Measurements from ENCODE around the gene DAPK2.
A peak's percentile ranks its signal among the peaks of the same experiment; 100 is the strongest.

The DAPK2 gene

DNA sequence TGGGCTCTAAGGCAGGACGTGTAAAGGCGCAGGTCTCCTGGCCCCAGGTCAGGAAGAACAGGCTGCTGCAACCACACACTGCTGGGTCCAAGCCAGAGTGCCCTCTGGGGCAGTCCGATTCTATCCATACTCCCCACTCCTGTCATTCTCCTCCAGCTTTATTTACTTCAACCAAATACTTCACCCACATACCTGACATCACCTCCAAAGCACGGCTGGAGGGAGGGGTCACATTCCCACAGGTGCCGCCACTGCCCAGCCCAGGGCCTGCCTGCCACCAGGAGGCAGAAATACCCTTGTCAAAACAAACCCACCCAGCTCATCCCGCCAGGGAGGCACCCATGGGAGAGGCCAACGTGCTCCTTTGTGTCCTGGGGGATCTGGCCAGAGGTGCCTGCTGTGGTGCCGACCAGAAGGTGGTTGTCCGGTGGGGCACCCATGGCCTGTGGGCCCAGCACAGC, 100.4 kb downstream of the DAPK2 start:
- Histone ChIP-seq H3K4me1 (ENCODE audit: control insufficient read depth in 1 of 2, insufficient read depth in 1 of 2, low read depth in 1 of 2, low read length in 1 of 2) (peaks cover 14 to 17% of the 10 kb centered on the region in 2 experiments), H3K27ac (peak overlapping the region; percentile 39), H3K4me3 (ENCODE audit: low read depth in 1 of 2, low read length in 1 of 2) (no peak overlapping the region), H3K27me3 (no peaks in the 10 kb centered on the region), H3K9me3 (no peaks in the 10 kb centered on the region), H3K36me3 (peaks cover 68% of the 10 kb centered on the region)
- TF ChIP-seq, protein P1, sequence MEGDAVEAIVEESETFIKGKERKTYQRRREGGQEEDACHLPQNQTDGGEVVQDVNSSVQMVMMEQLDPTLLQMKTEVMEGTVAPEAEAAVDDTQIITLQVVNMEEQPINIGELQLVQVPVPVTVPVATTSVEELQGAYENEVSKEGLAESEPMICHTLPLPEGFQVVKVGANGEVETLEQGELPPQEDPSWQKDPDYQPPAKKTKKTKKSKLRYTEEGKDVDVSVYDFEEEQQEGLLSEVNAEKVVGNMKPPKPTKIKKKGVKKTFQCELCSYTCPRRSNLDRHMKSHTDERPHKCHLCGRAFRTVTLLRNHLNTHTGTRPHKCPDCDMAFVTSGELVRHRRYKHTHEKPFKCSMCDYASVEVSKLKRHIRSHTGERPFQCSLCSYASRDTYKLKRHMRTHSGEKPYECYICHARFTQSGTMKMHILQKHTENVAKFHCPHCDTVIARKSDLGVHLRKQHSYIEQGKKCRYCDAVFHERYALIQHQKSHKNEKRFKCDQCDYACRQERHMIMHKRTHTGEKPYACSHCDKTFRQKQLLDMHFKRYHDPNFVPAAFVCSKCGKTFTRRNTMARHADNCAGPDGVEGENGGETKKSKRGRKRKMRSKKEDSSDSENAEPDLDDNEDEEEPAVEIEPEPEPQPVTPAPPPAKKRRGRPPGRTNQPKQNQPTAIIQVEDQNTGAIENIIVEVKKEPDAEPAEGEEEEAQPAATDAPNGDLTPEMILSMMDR (IDR thresholded peaks at IDR 0.05): no peak

DNA sequence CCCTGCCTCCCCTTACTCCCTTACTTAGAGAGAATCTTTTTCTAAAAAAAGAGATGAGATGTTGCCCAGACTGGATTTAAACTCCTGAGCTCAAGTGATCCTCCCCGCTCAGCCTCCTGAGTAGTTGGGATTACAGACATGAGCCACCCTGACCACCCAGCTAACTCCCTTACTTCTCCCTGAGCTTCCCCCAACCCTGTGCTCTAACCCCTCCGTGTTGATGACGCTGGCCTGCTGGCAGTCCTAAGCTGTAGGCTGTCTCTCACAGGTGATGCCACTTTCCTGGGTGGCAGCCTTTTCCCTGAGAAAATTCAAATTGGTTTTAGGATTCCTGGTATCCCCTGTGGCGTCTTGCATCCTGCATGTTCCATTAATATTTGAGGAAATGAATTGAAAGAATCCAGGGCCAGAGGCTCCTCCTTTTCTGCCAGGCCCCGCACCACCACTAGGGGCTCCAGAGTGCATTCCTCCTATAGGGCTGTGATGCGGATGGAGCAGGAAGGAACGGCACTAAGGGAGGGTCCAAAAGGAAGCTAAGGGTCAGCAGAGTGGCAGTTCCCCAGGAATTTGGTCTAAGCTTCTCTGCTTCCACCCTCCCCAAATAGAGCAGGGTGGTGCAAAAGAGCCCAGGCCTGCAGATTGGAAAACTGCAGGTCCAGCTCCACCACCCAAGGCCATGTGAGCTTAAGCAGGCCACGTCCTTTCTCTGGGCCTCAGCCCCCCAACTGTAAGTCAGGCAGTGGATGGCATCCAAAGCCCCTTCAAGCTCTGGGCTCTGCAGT, 101.1 kb downstream of the DAPK2 start:
- H3K9me3 ChIP-seq: no peaks in the 10 kb centered on the region
- H3K36me3 ChIP-seq: peaks cover 67% of the 10 kb centered on the region
- H3K4me1 ChIP-seq (ENCODE audit: control insufficient read depth in 1 of 2, insufficient read depth in 1 of 2, low read depth in 1 of 2, low read length in 1 of 2): peaks cover 10 to 14% of the 10 kb centered on the region in 2 experiments
- no peaks in the 10 kb centered on the region for H3K27me3 ChIP-seq
- TF ChIP-seq, protein P1 (IDR thresholded peaks at IDR 0.05): peak; percentile 87
- H3K4me3 ChIP-seq (ENCODE audit: low read depth in 1 of 2, low read length in 1 of 2): no peak overlapping the region
- H3K27ac ChIP-seq: peak overlapping the region; percentile 39

GRCh38 chr15:63944681-63944955, 101.7 kb downstream of the DAPK2 start:
- H3K27me3 ChIP-seq: no peaks in the 10 kb centered on the region
- H3K9me3 ChIP-seq: no peaks in the 10 kb centered on the region
- peaks cover 66% of the 10 kb centered on the region for H3K36me3 ChIP-seq
- peaks cover 15 to 20% of the 10 kb centered on the region in 2 experiments for H3K4me1 ChIP-seq (ENCODE audit: control insufficient read depth in 1 of 2, insufficient read depth in 1 of 2, low read depth in 1 of 2, low read length in 1 of 2)
- no peak overlapping the region for H3K4me3 ChIP-seq (ENCODE audit: low read depth in 1 of 2, low read length in 1 of 2)
- no peak overlapping the region for H3K27ac ChIP-seq
- TF ChIP-seq, protein P1 (IDR thresholded peaks at IDR 0.05): no peak

- TF ChIP-seq, protein P1 (IDR thresholded peaks at IDR 0.05): no peak
- no peak overlapping the region for H3K4me3 ChIP-seq (ENCODE audit: low read depth in 1 of 2, low read length in 1 of 2)
- H3K27me3 ChIP-seq: no peaks in the 10 kb centered on the region
- H3K9me3 ChIP-seq: no peaks in the 10 kb centered on the region
- peaks cover 62% of the 10 kb centered on the region for H3K36me3 ChIP-seq
- no peak overlapping the region for H3K27ac ChIP-seq
- peaks cover 21 to 25% of the 10 kb centered on the region in 2 experiments for H3K4me1 ChIP-seq (ENCODE audit: control insufficient read depth in 1 of 2, insufficient read depth in 1 of 2, low read depth in 1 of 2, low read length in 1 of 2)
Observed at GRCh38 chr15:63943829-63944680, 102.2 kb downstream of the DAPK2 start.

- Histone ChIP-seq H3K36me3 (peaks cover 65% of the 10 kb centered on the region), H3K27ac (no peak overlapping the region), H3K9me3 (no peaks in the 10 kb centered on the region), H3K4me3 (ENCODE audit: low read depth in 1 of 2, low read length in 1 of 2) (no peak overlapping the region), H3K27me3 (no peaks in the 10 kb centered on the region), H3K4me1 (ENCODE audit: control insufficient read depth in 1 of 2, insufficient read depth in 1 of 2, low read depth in 1 of 2, low read length in 1 of 2) (peaks cover 23 to 24% of the 10 kb centered on the region in 2 experiments)
- TF ChIP-seq, protein P1 (IDR thresholded peaks at IDR 0.05): no peak
Observed at GRCh38 chr15:63942486-63943365, 103.6 kb downstream of the DAPK2 start.
